Stimulated activated naive B cell treated with anti-CD40 and anti-IgM and Interleukin-4, amounts not matched to agents 10 μg/mL and 1 μg/mL and 100 μg/mL, for 72 hours (primary cell): ENCODE measurements around the gene FOSB.
"Not testable (repeated sequence)": the region's sequence is repeated elsewhere in the genome, so short reads cannot be mapped to it uniquely, and the experiment has no call there.

ENCODE experiments used
- ATAC-seq, 2 donors: fragments of 150-1000 bp; cut with Tn5 transposase; replicated peaks; 2 replicates each; pipeline ENCODE4 v1.10.0; 2021; ENCODE audit warnings: moderate library complexity in 1 of 2
- DNase-seq: peaks from one replicate; pipeline ENCODE4 v3.0.0; 2021
- H3K27ac Mint-ChIP-seq: one replicate; pipeline ENCODE4 v1.8.0; 2022; ENCODE audit warnings: mild to moderate bottlenecking, mixed read lengths
- H3K27me3 Mint-ChIP-seq, 2 donors: one replicate each; pipeline ENCODE4 v1.8.0; 2022; ENCODE audit warnings: mixed read lengths in 2 of 2
- H3K36me3 Mint-ChIP-seq, 2 donors: one replicate each; pipeline ENCODE4 v1.8.0; 2022; ENCODE audit warnings: mixed read lengths in 2 of 2, mild to moderate bottlenecking in 1 of 2
- H3K4me1 Mint-ChIP-seq, 2 donors: one replicate each; pipeline ENCODE4 v1.8.0; 2022; ENCODE audit warnings: mixed read lengths in 2 of 2, mild to moderate bottlenecking in 1 of 2
- H3K4me3 Mint-ChIP-seq, 2 donors: one replicate each; pipeline ENCODE4 v1.8.0; 2022; ENCODE audit warnings: mild to moderate bottlenecking in 2 of 2, mixed read lengths in 2 of 2, moderate library complexity in 1 of 2
- H3K9me3 Mint-ChIP-seq, 2 donors: one replicate each; pipeline ENCODE4 v1.8.0; 2022; ENCODE audit warnings: mixed read lengths in 2 of 2, mild to moderate bottlenecking in 1 of 2

The FOSB gene

GRCh38 chr19:45432543-45432942 is 35.3 kb upstream of the FOSB start:
- peaks cover 3 to 11% of the 10 kb centered on the region in 2 donors for H3K4me1 Mint-ChIP-seq
- H3K4me3 Mint-ChIP-seq, H3K9me3 Mint-ChIP-seq, H3K27ac Mint-ChIP-seq, H3K27me3 Mint-ChIP-seq, ATAC-seq, H3K36me3 Mint-ChIP-seq, DNase-seq: not testable (repeated sequence)

- no peaks in the 10 kb centered on the region for H3K27me3 Mint-ChIP-seq
- H3K9me3 Mint-ChIP-seq: no peaks in the 10 kb centered on the region
- ATAC-seq (no peak), DNase-seq (no peak)
- H3K27ac Mint-ChIP-seq: no peak overlapping the region
- no peaks in the 10 kb centered on the region for H3K36me3 Mint-ChIP-seq
- no peak overlapping the region for H3K4me3 Mint-ChIP-seq
- H3K4me1 Mint-ChIP-seq: peaks cover 14 to 17% of the 10 kb centered on the region in 2 donors
Measured at GRCh38 chr19:45437328-45437727, 30.5 kb upstream of the FOSB start.

GRCh38 chr19:45439190-45439568 is 28.6 kb upstream of the FOSB start:
- DNase-seq: no peak
- no peaks in the 10 kb centered on the region for H3K9me3 Mint-ChIP-seq

GRCh38 chr19:45439569-45440258 is 28.1 kb upstream of the FOSB start:
- Mint-ChIP-seq H3K4me3 (peak overlapping the region; percentile 80 to 83), H3K27ac (peak overlapping the region; percentile 63), H3K36me3 (no peaks in the 10 kb centered on the region), H3K9me3 (no peaks in the 10 kb centered on the region), H3K4me1 (peaks cover 33 to 41% of the 10 kb centered on the region in 2 donors), H3K27me3 (no peaks in the 10 kb centered on the region)
- DNase-seq (peak; percentile 74), ATAC-seq (peak; percentile 61 to 72)

More at GRCh38 chr19:45439190-45439568, 28.6 kb upstream of the FOSB start:
- H3K4me3 Mint-ChIP-seq: peak overlapping the region; percentile 80 to 83
- no peak overlapping the region for H3K27ac Mint-ChIP-seq
- H3K36me3 Mint-ChIP-seq: no peaks in the 10 kb centered on the region
- no peaks in the 10 kb centered on the region for H3K27me3 Mint-ChIP-seq
- ATAC-seq: no peak
- peaks cover 28 to 35% of the 10 kb centered on the region in 2 donors for H3K4me1 Mint-ChIP-seq

GRCh38 chr19:45440259-45440638 is 27.5 kb upstream of the FOSB start:
- DNase-seq: no peak
- H3K4me3 Mint-ChIP-seq: peak overlapping the region; percentile 80 to 83
- ATAC-seq: no peak

GRCh38 chr19:45440873-45441654 is 26.7 kb upstream of the FOSB start:
- no peak for DNase-seq
- no peak for ATAC-seq
- no peak overlapping the region for H3K27ac Mint-ChIP-seq
- H3K27me3 Mint-ChIP-seq: no peaks in the 10 kb centered on the region
- peaks cover 0 to 3% of the 10 kb centered on the region in 2 donors for H3K36me3 Mint-ChIP-seq
- no peaks in the 10 kb centered on the region for H3K9me3 Mint-ChIP-seq
- H3K4me3 Mint-ChIP-seq: peak overlapping the region; percentile 80 to 83
- H3K4me1 Mint-ChIP-seq: peaks cover 42 to 52% of the 10 kb centered on the region in 2 donors

More at GRCh38 chr19:45440259-45440638, 27.5 kb upstream of the FOSB start:
- H3K27me3 Mint-ChIP-seq: no peaks in the 10 kb centered on the region
- H3K27ac Mint-ChIP-seq: peak overlapping the region; percentile 63
- no peaks in the 10 kb centered on the region for H3K9me3 Mint-ChIP-seq
- H3K4me1 Mint-ChIP-seq: peaks cover 38 to 46% of the 10 kb centered on the region in 2 donors
- H3K36me3 Mint-ChIP-seq: no peaks in the 10 kb centered on the region

- Mint-ChIP-seq H3K27me3 (no peaks in the 10 kb centered on the region), H3K4me3 (peak overlapping the region in 1 of 2 donors; percentile 91), H3K9me3 (no peaks in the 10 kb centered on the region), H3K4me1 (peaks cover 42 to 57% of the 10 kb centered on the region in 2 donors), H3K36me3 (peaks cover 0 to 3% of the 10 kb centered on the region in 2 donors), H3K27ac (no peak overlapping the region)
- no peak for DNase-seq
- no peak for ATAC-seq
Measured at GRCh38 chr19:45442408-45442777, 25.4 kb upstream of the FOSB start.

- Mint-ChIP-seq H3K4me3 (peak overlapping the region; percentile 84 to 91), H3K9me3 (no peaks in the 10 kb centered on the region), H3K27ac (peak overlapping the region; percentile 94), H3K27me3 (no peaks in the 10 kb centered on the region), H3K36me3 (peaks cover 0 to 3% of the 10 kb centered on the region in 2 donors), H3K4me1 (peaks cover 44 to 57% of the 10 kb centered on the region in 2 donors)
- DNase-seq: peak; percentile 37
- ATAC-seq: peak; percentile 28 to 46
Measured at GRCh38 chr19:45442778-45443461, 24.9 kb upstream of the FOSB start.

- peak overlapping the region; percentile 94 for H3K27ac Mint-ChIP-seq
- peaks cover 47 to 57% of the 10 kb centered on the region in 2 donors for H3K4me1 Mint-ChIP-seq
- H3K9me3 Mint-ChIP-seq: no peaks in the 10 kb centered on the region
- ATAC-seq (peak; percentile 25 to 29), DNase-seq (peak; percentile 73)
- peak overlapping the region; percentile 84 to 91 for H3K4me3 Mint-ChIP-seq
- no peaks in the 10 kb centered on the region for H3K27me3 Mint-ChIP-seq
- H3K36me3 Mint-ChIP-seq: peaks cover 0 to 3% of the 10 kb centered on the region in 2 donors
Measured at GRCh38 chr19:45443462-45444317, 24.1 kb upstream of the FOSB start.

GRCh38 chr19:45444318-45445041 is 23.3 kb upstream of the FOSB start:
- ATAC-seq: peak; percentile 64 to 65
- Mint-ChIP-seq H3K27me3 (no peaks in the 10 kb centered on the region), H3K4me3 (peak overlapping the region; percentile 84 to 91), H3K4me1 (peaks cover 47 to 62% of the 10 kb centered on the region in 2 donors), H3K27ac (peak overlapping the region; percentile 95), H3K36me3 (peaks cover 0 to 3% of the 10 kb centered on the region in 2 donors), H3K9me3 (no peaks in the 10 kb centered on the region)
- peak; percentile 78 for DNase-seq

- peaks cover 0 to 3% of the 10 kb centered on the region in 2 donors for H3K36me3 Mint-ChIP-seq
- DNase-seq (no peak), ATAC-seq (no peak)
- H3K4me3 Mint-ChIP-seq: peak overlapping the region in 1 of 2 donors; percentile 84
- no peaks in the 10 kb centered on the region for H3K9me3 Mint-ChIP-seq
- H3K27me3 Mint-ChIP-seq: no peaks in the 10 kb centered on the region
- no peak overlapping the region for H3K27ac Mint-ChIP-seq
- H3K4me1 Mint-ChIP-seq: peaks cover 46 to 62% of the 10 kb centered on the region in 2 donors
Measured at GRCh38 chr19:45445139-45445538, 22.7 kb upstream of the FOSB start.

GRCh38 chr19:45446295-45446694 is 21.5 kb upstream of the FOSB start:
- DNase-seq (no peak), ATAC-seq (no peak)
- H3K27me3 Mint-ChIP-seq: no peaks in the 10 kb centered on the region
- no peak overlapping the region for H3K27ac Mint-ChIP-seq
- H3K4me3 Mint-ChIP-seq: no peak overlapping the region
- peaks cover 40 to 59% of the 10 kb centered on the region in 2 donors for H3K4me1 Mint-ChIP-seq
- H3K9me3 Mint-ChIP-seq: no peaks in the 10 kb centered on the region
- peaks cover 0 to 3% of the 10 kb centered on the region in 2 donors for H3K36me3 Mint-ChIP-seq

GRCh38 chr19:45446944-45447343 is 20.9 kb upstream of the FOSB start:
- Mint-ChIP-seq H3K27me3 (no peaks in the 10 kb centered on the region), H3K9me3 (no peaks in the 10 kb centered on the region), H3K36me3 (peaks cover 0 to 3% of the 10 kb centered on the region in 2 donors), H3K4me3 (no peak overlapping the region), H3K27ac (no peak overlapping the region), H3K4me1 (peaks cover 45 to 65% of the 10 kb centered on the region in 2 donors)
- DNase-seq: no peak
- ATAC-seq: no peak
